ENCODE results near the gene SLC28A1.

Gene SLC28A1

DNA sequence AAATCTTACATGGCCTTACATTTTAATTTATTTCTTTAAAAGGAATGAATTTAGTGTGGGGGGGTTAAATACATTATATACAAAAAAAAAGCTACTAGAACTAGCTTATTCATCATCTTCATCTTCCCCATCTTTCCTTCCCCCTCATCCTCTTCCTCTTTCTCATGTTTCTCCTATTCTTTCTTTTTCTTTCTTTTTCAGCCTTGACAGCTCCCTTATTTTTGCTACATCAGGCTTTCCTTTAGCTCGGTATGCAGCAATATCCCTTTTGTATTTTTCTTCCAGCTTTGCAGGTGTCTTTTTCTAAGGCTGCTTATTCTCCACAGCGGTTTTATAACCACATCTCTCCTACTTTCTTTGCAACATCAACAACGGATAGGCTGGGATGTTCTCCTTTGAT lies 55.9 kb downstream of the SLC28A1 start:
- TF ChIP-seq, protein P1, sequence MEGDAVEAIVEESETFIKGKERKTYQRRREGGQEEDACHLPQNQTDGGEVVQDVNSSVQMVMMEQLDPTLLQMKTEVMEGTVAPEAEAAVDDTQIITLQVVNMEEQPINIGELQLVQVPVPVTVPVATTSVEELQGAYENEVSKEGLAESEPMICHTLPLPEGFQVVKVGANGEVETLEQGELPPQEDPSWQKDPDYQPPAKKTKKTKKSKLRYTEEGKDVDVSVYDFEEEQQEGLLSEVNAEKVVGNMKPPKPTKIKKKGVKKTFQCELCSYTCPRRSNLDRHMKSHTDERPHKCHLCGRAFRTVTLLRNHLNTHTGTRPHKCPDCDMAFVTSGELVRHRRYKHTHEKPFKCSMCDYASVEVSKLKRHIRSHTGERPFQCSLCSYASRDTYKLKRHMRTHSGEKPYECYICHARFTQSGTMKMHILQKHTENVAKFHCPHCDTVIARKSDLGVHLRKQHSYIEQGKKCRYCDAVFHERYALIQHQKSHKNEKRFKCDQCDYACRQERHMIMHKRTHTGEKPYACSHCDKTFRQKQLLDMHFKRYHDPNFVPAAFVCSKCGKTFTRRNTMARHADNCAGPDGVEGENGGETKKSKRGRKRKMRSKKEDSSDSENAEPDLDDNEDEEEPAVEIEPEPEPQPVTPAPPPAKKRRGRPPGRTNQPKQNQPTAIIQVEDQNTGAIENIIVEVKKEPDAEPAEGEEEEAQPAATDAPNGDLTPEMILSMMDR (IDR thresholded peaks at IDR 0.05; ENCODE audit: extremely low read depth, insufficient read depth, missing control alignments) = no peak
- in situ Hi-C loops (cut with MboI; ENCODE audit: low pct_unique_long_range_greater_than_20kb, low sequenced_read_pairs, unreplicated experiment) = loop anchor here (10.0 kb wide), 1 partner anchor 104 kb away; no protein-coding TSS in a partner anchor
- DNase-seq (ENCODE audit: low spot score) = no peak

DNA sequence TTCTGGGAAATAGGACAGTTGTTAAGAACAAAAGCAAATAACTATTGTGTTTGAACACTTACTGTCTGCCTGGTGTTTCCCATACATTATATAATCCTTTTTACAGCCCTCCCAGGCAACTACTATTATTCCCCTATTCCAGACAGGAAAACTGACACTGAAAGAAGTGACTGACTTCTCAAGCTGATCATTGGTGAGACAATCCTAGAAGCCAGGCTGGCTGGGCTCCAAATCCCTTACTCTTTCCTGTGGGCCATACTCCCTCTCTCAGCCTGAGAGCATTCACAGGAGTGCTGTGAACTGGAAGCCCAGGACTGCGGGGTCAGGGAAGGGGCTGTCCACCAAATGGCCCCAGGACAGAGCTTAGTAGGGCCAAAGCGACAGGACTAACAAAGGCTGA lies 58.0 kb downstream of the SLC28A1 start:
- in situ Hi-C loops (cut with MboI; ENCODE audit: low pct_unique_long_range_greater_than_20kb, low sequenced_read_pairs, unreplicated experiment) = loop anchor here (10.0 kb wide), 1 partner anchor 102 kb away; no protein-coding TSS in a partner anchor
- no peak for DNase-seq (ENCODE audit: low spot score)
- TF ChIP-seq, protein P1 (IDR thresholded peaks at IDR 0.05; ENCODE audit: extremely low read depth, insufficient read depth, missing control alignments) = no peak

DNA sequence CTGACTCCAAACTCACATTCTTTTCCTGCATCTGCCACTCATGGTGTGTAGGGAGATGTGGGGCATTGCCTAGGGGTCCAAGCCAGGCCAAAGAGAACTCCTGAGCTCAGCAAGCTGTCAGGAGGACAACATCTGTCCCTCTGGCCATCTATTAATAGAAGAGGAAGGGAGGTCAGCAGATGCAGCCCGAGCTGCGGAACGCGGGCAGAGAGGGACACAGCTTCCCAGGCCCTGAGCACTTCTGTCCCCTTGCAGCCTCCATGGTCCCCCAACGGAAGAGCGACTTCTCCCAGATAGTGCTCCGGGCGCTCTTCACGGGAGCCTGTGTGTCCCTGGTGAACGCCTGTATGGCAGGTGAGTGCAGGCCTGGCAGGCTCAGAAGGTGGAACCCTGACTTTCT lies 59.8 kb downstream of the SLC28A1 start:
- DNase-seq (ENCODE audit: low spot score) = no peak
- TF ChIP-seq, protein P1 (IDR thresholded peaks at IDR 0.05; ENCODE audit: extremely low read depth, insufficient read depth, missing control alignments) = no peak
- in situ Hi-C loops (cut with MboI; ENCODE audit: low pct_unique_long_range_greater_than_20kb, low sequenced_read_pairs, unreplicated experiment) = loop anchor here (10.0 kb wide), 1 partner anchor 100 kb away; no protein-coding TSS in a partner anchor

DNA sequence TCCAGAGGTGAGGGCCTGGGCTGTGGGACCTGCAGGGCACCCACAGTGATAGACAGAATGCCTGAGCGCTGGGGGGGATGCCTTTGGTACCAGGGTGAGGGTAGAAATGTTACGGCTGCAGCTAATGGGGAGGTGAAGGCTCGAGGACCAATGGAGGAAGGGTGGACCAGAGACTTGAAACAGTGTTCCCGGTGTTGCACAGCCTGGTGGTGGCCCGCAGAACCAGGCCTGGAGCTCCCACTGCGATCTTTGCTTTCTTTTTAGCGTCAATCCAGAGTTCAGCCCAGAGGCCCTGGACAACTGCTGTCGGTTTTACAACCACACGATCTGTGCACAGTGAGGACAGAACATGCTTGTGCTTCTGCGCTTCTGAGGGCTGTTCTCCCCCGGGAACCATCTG lies 60.4 kb downstream of the SLC28A1 start:
- in situ Hi-C loops (cut with MboI; ENCODE audit: low pct_unique_long_range_greater_than_20kb, low sequenced_read_pairs, unreplicated experiment) = loop anchor here (10.0 kb wide), 1 partner anchor 100 kb away; no protein-coding TSS in a partner anchor
- TF ChIP-seq, protein P1 (IDR thresholded peaks at IDR 0.05; ENCODE audit: extremely low read depth, insufficient read depth, missing control alignments) = no peak

DNA sequence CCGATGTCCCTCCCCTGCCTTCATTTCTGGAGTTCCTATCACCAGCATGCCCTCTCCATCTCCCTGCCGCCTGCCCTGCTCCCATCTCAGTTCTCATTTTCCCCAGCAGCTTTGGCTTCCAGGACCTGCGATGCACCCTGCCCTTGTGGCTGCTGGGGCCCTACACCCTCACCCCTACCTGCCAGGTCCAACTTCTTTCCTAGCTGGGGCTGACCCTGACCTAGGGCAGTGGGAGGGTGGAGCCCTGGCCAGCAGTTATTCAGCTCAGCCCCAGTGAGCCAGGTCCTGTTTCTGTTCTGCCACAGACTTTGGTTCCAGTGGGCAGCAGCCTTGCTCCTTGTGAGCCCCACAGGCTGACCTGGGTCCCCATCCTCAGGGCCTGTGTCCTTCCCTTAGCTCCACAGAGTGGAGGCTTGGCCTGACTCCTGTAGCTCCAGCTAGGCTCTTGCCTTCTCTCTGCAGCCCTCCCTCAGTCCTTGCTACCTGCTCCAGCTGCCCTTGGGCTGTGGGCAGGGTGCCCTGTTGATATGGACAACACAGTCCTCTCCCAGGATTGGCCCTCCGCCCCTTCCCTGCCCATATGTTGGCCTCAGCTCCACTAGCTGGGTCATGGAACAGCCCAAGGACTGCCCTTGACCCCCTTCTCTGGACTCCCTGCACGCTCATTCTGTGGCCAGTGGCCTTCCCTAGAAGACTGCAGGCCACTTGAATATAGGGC lies 62.5 kb downstream of the SLC28A1 start:
- TF ChIP-seq, protein P1 (IDR thresholded peaks at IDR 0.05; ENCODE audit: extremely low read depth, insufficient read depth, missing control alignments) = no peak
- in situ Hi-C loops (cut with MboI; ENCODE audit: low pct_unique_long_range_greater_than_20kb, low sequenced_read_pairs, unreplicated experiment) = loop anchor here (10.0 kb wide), 1 partner anchor 98 kb away; no protein-coding TSS in a partner anchor
- no peak for DNase-seq (ENCODE audit: low spot score)

More for the DNA sequence above, 60.4 kb downstream of the SLC28A1 start:
- DNase-seq (ENCODE audit: low spot score) = no peak

DNA sequence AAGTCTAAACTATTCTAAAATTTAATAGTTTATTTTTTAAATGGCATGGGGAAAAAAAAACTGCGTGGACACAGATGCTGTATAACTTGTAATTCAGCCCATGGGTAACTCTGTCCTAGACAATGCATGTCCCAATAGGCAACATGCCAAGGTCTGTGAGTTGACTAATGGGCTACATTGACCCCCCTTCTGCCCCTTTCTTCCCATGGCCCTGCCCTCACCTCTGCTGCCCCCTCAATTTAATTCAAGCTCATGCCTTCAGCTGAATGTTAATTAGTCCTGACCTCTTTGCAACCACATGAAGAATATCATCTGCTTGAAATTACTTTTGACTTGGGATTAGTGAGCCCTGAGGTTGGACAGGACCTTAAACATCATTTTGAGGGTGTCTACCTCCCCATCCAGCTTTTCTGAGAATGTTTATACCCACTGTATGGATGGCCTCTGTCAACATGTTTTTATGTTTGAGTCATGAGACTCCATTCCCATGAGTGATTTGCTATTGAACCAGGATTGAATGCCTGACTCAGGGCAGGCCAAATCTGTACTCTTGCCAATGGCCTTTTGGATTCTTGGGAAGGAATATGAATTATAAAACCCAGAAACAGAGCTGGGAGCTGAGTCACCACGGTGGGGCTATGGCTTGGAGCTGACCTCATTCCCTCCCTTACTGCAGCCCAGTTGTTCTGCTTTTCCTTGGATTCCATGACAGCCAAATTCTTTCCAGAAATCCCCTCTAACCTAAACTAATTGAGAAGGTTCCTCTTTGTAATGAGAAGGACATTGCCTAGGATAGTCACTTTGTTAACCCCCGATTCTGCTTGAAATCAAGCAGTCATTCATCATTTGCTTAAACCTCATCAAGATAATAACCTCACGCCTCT lies 63.7 kb downstream of the SLC28A1 start:
- in situ Hi-C loops (cut with MboI; ENCODE audit: low pct_unique_long_range_greater_than_20kb, low sequenced_read_pairs, unreplicated experiment) = loop anchor here (10.0 kb wide), 1 partner anchor 97 kb away; no protein-coding TSS in a partner anchor
- TF ChIP-seq, protein P1 (IDR thresholded peaks at IDR 0.05; ENCODE audit: extremely low read depth, insufficient read depth, missing control alignments) = no peak
- no peak for DNase-seq (ENCODE audit: low spot score)
